Measurements from ENCODE around the gene TMEM132E.
"Not testable (repeated sequence)": the region's sequence is repeated elsewhere in the genome, so short reads cannot be mapped to it uniquely, and the experiment has no call there.

Gene TMEM132E

GRCh38 chr17:34579017-34579946 lies at the start of gene TMEM132E:
Gene TMEM132E, plus strand, starts transcription at chr17:34579582. Its CDS starts 1,495 bp downstream, at chr17:34581077.
- no peak for DNase-seq (ENCODE audit: insufficient read length, low spot score)
- no peak for FAIRE-seq

- FAIRE-seq = no peak
- DNase-seq (ENCODE audit: insufficient read length, low spot score) = no peak
Measured at GRCh38 chr17:34530918-34531317, 48.5 kb upstream of the TMEM132E start.

GRCh38 chr17:34532281-34533065 lies 46.9 kb upstream of the TMEM132E start:
- no peak for FAIRE-seq
- DNase-seq (ENCODE audit: insufficient read length, low spot score) = no peak

- DNase-seq (ENCODE audit: insufficient read length, low spot score) (no peak), FAIRE-seq (no peak)
Measured at GRCh38 chr17:34533806-34534527, 45.4 kb upstream of the TMEM132E start.

- DNase-seq (ENCODE audit: insufficient read length, low spot score) = no peak
- FAIRE-seq = no peak
Measured at GRCh38 chr17:34537445-34537844, 41.9 kb upstream of the TMEM132E start.

- not testable (repeated sequence) for FAIRE-seq; DNase-seq (ENCODE audit: insufficient read length, low spot score)
Measured at GRCh38 chr17:34538582-34538981, 40.8 kb upstream of the TMEM132E start.

- DNase-seq (ENCODE audit: insufficient read length, low spot score) (no peak), FAIRE-seq (no peak)
Measured at GRCh38 chr17:34539881-34540280, 39.5 kb upstream of the TMEM132E start.

- DNase-seq (ENCODE audit: insufficient read length, low spot score) = peak; percentile 14
- peak; percentile 76 for FAIRE-seq
Measured at GRCh38 chr17:34542700-34543336, 36.6 kb upstream of the TMEM132E start.

GRCh38 chr17:34547453-34548063 lies 31.8 kb upstream of the TMEM132E start:
- DNase-seq (ENCODE audit: insufficient read length, low spot score) (no peak), FAIRE-seq (no peak)

GRCh38 chr17:34549966-34550365 lies 29.4 kb upstream of the TMEM132E start:
- DNase-seq (ENCODE audit: insufficient read length, low spot score) (no peak), FAIRE-seq (no peak)

GRCh38 chr17:34553907-34554306 lies 25.5 kb upstream of the TMEM132E start:
- FAIRE-seq (no peak), DNase-seq (ENCODE audit: insufficient read length, low spot score) (no peak)

GRCh38 chr17:34556384-34556783 lies 23.0 kb upstream of the TMEM132E start:
- FAIRE-seq = no peak
- no peak for DNase-seq (ENCODE audit: insufficient read length, low spot score)

GRCh38 chr17:34556931-34557330 lies 22.5 kb upstream of the TMEM132E start:
- FAIRE-seq = no peak
- no peak for DNase-seq (ENCODE audit: insufficient read length, low spot score)

GRCh38 chr17:34561328-34561727 lies 18.1 kb upstream of the TMEM132E start:
- FAIRE-seq (no peak), DNase-seq (ENCODE audit: insufficient read length, low spot score) (no peak)

GRCh38 chr17:34562387-34562786 lies 17.0 kb upstream of the TMEM132E start:
- DNase-seq (ENCODE audit: insufficient read length, low spot score) (no peak), FAIRE-seq (no peak)

GRCh38 chr17:34565713-34566112 lies 13.7 kb upstream of the TMEM132E start:
- DNase-seq (ENCODE audit: insufficient read length, low spot score) = no peak
- FAIRE-seq = no peak

GRCh38 chr17:34566201-34566600 lies 13.2 kb upstream of the TMEM132E start:
- FAIRE-seq = no peak

GRCh38 chr17:34566873-34567272 lies 12.5 kb upstream of the TMEM132E start:
- DNase-seq (ENCODE audit: insufficient read length, low spot score) = no peak
- FAIRE-seq = no peak

More at GRCh38 chr17:34566201-34566600, 13.2 kb upstream of the TMEM132E start:
- no peak for DNase-seq (ENCODE audit: insufficient read length, low spot score)

- DNase-seq (ENCODE audit: insufficient read length, low spot score) (no peak), FAIRE-seq (no peak)
Measured at GRCh38 chr17:34567691-34568465, 11.5 kb upstream of the TMEM132E start.
